HG03342 (cell line): Measurements from ENCODE around the gene SMR3A.

Experiments
- ATAC-seq: cut with Tn5 transposase; IDR thresholded peaks from one replicate; pipeline ENCODE4 v1.9.1; 2021; ENCODE audit warnings: mild to moderate bottlenecking, moderate library complexity; ENCODE audit not compliant: unreplicated experiment

SMR3A gene

DNA sequence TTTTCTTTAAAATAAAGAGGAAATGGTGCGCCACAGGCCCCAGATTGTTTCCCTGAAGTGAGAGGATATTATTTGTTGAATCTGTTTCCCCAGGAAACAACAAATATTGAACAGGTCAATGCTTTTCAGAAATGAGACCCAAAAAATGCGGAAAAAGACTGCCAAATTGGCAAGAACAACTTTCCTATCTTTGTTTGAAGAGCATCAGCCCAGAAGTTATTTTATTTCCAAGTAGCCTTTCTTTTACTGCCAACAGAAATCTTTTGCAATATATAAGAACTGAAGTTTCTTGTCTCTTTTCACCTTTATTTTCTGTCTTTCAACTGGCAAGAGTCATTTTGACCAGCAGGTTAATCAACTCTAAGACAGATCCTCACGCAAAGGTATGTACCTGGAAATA is at the start of gene SMR3A:
SMR3A (plus strand) TSS at position 301 of the 400 bp plus-strand sequence. CDS start 1,356 bp downstream, outside the sequence.
- no peak for ATAC-seq

DNA sequence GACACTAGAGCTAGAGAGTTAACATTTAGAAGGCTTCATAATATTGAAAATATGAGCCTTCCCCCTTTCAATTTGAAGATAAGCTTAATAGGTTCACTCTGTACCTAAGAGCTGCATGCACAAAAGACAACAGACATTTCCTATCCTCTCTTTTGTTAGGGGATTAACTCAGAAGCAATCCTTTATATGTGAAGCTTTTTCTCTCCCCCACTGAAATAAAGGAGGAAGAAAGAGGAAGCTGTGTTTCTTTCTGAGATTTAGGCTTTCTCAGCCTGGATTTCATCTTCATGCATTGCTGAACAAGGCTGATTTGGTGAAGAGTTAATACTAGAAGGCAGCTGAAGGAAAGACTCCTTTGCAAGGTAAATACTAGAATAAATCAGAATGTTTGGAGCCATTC is 46.8 kb upstream of the SMR3A start:
- ATAC-seq: no peak

DNA sequence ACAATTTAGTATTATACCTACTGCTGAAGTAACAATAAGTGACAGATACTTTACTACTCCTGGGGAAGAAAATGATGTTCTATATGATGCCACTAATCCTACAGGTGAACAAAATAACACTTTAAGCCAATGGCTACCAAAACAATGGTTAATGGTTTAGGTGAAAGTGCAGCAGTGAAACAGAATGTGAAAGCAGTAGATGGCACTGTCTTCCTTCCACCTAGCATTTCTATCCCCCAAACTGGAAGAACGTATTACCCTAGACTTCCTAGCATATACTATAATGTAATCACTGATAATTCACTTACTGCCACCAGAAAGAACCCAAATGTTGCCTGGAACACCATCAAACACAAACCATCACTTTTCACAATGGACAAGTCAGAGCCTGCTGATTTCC is 44.6 kb upstream of the SMR3A start:
- peak; percentile 59 for ATAC-seq

DNA sequence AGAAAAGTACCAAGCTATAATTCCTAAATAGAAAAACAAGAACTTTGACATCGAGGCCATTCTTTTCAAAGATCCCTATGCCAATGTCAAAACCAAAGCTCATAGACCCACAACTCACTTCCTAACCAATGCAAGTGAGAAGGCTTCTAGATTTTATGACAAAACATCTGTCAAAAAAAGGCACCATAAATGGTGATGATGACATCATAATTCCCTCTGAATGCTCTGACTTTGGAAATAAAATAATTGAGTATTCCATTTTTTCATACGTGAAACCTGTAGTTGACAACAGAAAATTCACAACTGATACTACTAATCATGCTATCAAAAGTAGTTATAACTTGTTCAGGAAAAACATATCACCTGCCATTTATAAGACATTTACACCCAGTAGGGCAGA is 34.5 kb upstream of the SMR3A start:
- ATAC-seq: no peak

DNA sequence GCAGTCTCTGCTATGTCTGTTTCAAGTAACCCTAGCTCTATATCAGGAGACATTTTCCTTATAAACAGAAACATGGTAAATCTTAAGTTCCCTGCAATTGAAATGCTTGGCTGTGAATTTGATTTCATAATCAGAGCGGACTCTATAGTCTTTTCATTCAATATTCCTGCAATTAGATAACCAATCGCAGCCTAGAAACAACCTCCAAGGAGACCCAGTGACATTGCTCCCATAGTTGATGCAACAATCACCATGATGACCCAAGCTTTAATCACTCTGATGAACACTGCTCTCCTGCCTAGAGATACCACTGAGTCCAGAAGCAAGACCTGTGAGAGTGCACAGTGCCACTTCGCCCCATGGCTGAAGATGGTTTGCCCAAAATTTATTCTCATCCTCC is 25.9 kb upstream of the SMR3A start, which contains the start of gene CABS1:
CABS1 (plus strand) TSS at position 301 of the 400 bp plus-strand sequence; CDS start at position 360, 59 bp downstream.
- no peak for ATAC-seq

DNA sequence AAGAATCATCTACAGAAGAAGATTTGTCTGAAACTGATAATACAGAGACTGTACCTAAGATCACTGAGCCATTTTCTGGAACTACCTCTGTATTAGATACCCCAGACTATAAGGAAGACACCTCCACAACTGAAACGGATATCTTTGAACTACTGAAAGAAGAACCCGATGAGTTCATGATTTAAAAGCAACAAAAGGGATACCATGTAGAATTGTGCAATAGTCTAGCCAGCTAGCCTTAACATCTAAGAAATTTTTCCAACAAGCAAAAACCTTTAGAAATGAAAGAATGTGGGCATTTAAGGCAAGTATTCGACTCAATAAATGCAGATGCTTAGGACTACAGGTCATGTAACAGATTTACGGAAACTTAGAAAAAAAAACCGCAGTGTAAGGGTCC is 24.5 kb upstream of the SMR3A start:
- no peak for ATAC-seq

DNA sequence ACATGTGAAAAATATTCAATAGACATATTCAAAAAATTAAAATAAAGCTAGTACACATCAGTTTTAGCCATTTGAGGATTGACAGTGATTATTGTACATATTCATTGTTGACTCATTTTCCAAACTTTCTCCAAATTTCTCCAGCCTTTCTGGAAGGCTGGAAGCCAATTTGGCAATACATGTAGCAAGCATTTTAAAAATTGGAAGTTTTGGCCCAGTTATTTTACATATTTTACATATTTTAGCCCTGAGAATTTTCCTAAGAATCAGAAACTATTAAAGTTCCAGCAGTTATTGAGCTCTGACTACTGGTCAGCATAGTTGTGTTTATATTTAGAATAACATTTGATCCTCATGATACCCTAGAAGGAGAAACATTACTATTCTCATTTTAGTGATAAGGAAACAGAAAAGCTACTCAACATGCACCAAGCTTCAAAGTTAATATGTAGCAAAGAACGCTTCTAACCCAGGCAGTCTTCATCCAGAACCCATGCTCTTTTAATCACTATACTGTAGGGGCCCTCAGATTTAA is 22.6 kb upstream of the SMR3A start:
- no peak for ATAC-seq

DNA sequence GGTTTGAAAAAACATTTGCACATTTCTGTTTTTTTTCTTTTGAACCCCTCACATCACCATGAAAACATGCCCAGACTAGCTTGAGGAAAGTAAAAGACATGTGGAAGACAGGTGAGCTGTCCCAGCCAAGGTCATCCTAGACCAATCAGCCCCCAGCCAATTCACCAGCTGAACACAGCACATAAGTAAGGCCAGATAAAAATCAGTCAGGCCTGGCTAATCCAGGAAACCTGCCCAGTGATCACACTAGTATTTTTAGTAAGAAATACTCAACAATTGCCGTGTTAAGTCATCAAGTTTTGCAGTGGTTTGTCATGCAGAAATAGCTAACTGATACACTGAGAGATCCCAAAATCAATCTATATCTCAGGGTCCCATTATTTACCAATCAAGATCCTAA is 4.4 kb upstream of the SMR3A start:
- ATAC-seq: no peak

DNA sequence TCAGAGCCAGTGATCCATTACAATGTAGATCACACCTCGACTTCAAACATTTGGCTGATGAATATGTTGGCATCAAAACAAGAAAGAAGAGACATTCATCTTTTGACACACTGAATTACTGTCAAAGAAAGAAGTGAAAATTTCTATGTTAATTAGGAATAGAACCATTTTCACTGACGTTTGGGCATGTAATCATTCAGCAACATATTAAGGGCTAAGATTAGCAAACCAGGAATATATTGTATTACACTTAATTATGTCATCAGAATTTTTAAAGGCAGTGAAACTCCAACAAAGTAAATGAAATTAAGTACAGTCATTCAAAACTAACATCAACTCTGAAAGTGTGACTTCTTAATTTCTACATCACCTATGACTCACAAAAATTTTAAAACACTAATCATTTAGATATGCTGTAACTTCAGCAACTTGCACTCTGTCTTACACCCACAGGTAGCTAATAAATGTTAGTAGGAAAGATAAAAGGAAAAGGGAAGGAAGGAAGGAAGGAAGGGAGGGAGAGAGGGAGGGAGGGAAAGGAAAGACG is 1.4 kb upstream of the SMR3A start:
- ATAC-seq: no peak

DNA sequence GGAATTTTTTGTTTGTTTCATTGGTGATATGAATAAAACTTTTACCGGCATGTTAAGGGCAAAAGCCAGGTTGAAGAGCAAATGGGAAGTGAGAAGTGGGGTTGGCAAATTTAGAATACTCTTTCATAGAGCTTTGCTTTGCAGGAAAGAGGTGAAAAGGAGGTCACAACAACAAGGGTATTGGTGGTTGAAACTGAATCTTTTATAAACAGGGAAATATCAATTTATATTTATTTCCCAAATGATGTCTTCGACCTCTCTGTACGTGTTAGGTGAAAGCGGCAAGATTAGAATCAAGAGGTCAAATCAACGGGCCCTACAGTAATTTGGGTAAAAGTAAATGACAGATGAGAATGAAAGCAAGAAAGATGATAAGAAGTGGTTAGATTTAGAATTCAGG is 3.4 kb downstream of the SMR3A start:
- no peak for ATAC-seq

DNA sequence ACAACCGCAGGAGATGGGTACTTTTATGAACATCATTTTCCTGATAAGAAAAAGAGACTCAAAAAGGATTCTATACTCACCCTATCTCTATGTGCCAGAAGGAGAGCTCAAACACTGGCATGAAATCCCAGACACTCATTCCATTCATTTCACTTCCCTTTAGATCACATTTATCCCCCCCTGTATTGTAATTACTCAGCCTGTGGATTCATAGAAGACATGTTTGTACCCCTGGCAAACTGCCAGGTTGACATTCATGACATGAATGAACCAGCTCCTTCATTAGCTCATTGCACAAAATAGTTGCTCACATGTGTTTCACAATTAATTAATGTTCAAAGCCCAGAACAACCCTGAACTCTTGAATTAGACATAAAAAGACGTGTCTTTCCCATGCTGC is 4.9 kb downstream of the SMR3A start:
- ATAC-seq: peak; percentile 39

DNA sequence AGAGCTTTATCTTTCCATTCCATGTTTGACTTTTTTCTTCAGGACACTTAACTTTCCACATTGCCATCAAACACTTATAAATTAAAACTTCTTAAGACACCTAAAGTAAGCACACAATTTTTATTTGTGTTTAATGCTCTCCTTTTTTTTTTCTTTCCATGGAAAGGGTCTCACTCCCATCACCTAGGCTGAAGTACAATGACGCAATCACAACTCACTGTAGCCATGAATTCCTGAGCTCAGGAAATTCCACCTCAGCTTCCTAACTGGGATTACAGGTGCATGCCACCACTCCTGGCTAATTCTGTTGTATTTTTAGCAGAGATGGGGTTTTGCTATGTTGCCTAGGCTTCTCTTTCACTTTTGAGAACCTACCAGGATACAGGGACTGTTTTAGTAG is 7.3 kb downstream of the SMR3A start:
- no peak for ATAC-seq

DNA sequence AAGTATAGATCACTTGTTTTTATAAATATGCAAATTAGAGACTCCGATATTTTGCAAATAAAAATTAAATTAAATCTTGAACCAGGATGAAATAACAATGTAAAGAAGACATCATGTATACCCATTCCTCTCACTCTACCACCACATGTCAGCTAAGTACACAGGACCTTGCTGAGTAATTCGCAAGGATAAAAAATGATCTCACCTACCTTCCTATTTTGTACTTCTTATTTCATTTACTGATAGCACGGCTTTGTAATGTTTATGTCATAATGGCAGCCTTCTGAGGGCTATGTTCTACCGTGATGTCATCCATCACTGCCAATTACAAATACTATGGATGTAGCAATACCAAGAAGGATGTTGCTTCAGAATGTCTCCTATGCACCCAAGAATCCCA is 11.4 kb downstream of the SMR3A start:
- ATAC-seq: no peak

DNA sequence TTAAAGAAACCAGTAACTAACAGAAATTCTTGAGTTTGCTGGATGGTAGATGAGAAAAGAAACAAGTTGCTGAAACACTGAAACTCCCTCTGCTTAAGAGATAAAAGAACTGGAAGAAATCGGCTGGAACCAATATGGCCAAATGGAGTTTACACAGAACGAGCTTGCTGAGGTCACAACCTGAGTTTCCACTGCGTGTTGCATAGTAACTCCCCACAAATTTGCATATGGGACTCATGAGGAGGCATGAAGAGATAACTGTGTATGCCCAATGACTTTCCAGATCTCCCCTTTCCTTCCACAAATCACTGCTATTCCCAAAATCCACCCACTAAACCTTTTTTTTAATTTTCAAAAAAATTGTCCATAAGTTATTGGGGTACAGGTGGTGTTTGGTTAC is 12.2 kb downstream of the SMR3A start:
- ATAC-seq: no peak

DNA sequence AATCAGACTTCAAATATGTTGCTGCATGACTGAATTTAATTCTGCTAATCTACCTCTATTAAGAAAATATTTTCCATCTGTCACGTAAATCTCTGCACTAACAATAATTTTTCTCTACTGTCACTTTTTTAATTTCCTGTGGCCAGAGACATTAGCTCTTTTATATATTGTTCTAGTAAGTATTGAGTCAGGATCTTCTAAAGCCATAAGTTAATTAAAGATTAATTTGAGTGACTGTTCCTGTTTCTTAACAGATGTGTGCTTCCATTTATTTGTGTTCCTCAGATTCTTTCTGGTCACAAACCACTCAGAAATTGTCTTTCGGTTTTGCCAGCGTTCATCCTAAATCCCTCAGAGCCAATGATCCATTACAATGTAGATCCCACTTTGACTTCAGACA is 20.0 kb downstream of the SMR3A start:
- ATAC-seq: no peak

DNA sequence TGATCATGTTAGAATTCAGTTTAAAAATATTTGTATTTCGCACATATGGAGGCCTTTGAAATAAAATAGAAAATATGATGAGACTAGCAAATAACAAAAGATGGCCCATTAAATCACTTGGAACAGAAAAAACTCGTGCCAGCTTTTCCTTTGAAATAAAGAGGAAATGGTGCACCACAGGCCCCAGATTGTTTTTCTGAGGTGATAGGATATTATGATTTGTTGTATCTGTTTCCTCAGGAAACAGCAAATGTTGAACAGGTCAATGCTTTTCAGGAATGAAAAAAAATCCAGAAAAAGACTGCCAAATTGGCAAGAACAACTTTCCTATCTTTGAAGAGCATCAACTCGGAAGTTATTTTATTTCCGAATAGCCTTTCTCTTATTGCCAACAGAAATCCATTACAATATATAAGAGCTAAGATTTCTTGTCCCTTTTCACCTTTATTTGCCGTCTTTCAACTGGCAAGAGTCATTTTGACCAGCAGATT is 22.2 kb downstream of the SMR3A start, which contains the start of gene SMR3B:
SMR3B (plus strand) TSS at position 441 of the 491 bp plus-strand sequence. CDS start 1,380 bp downstream, outside the sequence.
- ATAC-seq: no peak

DNA sequence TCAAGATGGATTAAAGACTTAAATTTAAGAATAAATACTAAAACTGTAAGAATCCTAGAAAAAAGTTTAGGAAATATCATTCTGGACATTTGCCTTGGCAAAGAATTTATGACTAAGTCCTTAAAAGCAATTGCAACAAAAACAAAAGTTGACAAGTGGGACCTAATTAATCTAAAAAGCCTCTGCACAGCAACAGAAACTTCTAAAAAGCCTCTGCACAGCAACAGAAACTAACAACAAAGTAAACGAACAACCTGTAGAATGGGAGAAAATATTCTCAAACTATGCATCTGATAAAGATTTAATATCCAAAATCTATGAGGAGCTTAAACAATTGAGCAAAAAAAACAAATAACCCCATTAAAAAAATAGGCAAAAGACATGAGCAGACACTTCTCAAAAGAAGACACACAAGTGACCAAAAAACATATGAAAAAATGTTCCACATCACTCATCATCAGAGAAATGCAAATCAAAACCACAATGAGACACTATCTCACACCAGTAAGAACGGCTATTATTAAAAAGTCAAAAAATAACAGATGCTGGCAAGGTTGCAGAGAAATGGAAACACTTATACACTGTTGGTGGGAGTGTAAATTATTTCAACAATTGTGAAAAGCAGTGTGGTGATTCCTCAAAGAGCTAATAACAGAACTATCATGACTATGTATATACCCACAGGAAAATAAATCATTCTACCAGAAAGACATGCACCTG is 31.7 kb downstream of the SMR3A start:
- peak; percentile 56 for ATAC-seq

DNA sequence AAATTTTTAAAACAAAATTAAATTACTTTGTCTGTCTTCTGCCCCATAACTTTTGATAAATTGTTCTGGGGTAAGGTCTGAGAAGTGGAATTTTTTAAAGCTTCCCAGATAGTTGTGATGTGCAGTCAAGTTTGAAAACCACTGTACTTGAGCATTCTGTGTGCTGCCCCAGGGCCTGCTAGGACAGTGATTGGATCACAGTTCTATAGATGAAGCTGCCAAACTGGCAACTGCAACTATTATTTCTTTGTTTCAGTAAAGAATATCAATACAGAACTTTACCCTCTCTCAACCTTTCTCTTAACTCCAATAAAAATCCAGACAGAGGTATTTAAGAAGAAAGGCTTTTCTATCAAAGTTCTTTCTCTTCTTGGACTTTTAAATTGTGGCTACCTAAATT is 37.0 kb downstream of the SMR3A start, which contains the start of gene OPRPN:
OPRPN (plus strand) TSS at position 361 of the 400 bp plus-strand sequence. CDS start 1,346 bp downstream, outside the sequence.
- no peak for ATAC-seq

DNA sequence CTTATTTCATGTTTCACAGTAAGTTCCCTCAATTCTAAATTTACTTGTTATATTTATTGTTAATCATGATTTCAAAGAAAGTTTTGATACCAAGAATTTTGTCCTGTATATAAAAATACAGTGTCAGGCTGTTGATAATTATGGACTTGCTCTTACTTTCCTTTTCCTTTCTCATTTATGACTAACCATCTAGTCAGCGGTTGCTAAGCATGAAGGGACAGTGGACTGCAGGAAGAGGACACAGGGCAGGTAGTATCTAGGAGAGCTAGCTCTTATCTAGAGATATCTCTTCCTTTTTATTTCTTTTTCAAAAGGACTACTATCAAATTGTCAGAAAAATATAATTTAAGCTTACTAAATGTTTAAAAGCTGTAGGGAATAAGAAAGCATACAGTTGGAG is 38.8 kb downstream of the SMR3A start:
- ATAC-seq: no peak

DNA sequence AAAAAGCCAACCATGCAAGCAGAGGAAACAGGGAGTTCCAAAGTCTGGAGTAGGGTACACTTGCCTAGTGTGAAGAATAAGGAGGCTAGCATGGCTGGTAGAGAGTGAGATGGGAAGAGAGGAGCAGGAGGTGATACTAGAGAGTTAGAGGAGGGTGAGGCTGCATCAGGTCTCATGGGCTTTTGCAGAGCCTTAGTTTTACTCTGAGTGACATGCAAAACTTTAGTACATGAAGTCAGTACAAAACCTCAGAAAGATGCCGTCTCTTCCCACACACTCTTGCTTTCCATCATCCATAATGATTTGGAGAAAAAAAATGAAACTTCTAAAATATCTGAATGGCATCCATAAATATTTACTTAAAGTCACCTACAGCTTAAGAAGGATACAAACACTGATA is 42.2 kb downstream of the SMR3A start:
- no peak for ATAC-seq

DNA sequence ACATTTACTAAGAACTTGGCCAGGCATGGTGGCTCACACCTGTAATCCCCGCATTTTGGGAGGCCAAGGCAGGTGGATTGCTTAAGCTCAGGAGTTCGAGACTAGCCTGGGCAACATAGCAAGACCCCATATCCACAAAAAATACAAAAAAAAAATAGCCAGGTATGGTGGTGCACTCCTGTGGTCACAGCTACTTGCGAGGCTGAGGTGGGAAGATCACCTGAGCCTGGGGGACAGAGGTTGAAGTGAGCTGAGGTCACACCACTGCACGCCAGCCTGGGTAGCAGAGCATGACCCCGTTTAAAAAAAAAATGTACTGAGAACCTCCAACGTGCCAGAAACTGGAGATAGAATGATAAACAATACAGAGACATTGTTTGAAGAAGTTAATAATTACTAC is 45.2 kb downstream of the SMR3A start:
- peak; percentile 78 for ATAC-seq
